CD4-positive, alpha-beta T cell treated with Interleukin-6 at 100 ng/mL for 8 hours (primary cell): ENCODE results near the gene COL13A1.

Experiments
- DNase-seq: peaks from one replicate; pipeline ENCODE4 v3.0.0-alpha.2; 2020; ENCODE audit warnings: mixed read lengths, low spot score

The COL13A1 gene

DNA sequence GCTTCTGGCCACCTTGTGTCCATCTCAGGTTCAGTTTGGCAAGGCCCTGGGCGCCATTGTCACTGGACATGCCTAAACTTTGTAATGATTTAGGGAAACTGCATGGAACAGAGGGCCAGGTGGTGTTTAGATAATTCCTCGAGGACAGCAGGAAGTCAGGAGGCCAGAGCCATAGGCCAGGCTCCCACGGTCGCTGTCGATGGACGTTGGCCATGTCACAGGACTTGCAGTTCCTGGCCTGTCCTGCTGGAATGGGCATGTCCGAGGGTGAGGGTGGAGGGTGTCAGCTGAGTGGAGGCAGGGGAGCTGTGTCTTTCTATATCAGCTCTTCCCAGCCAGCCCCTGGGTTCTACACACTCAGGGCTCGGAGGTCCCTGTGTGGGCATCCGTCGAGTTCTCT, 143.1 kb downstream of the COL13A1 start:
- DNase-seq = no peak

DNA sequence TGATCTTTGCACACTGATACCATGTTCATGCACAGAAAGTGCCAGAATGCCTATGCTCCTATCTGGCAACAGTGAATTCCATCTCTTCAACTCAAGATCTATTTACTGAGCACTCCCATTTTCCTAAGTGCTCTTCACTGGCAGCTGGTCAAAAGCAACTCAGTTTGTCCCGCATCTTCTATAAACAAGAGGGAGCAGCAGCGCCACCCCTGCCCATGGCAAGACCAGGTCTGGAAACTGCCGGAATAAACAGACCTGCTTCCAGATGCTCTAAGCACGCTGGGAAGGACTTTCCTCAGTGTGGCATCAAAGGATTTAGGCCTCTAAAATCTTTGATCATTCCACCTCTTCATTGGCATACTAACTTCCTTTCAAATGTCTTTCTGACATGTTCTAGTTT, 146.6 kb downstream of the COL13A1 start:
- no peak for DNase-seq

DNA sequence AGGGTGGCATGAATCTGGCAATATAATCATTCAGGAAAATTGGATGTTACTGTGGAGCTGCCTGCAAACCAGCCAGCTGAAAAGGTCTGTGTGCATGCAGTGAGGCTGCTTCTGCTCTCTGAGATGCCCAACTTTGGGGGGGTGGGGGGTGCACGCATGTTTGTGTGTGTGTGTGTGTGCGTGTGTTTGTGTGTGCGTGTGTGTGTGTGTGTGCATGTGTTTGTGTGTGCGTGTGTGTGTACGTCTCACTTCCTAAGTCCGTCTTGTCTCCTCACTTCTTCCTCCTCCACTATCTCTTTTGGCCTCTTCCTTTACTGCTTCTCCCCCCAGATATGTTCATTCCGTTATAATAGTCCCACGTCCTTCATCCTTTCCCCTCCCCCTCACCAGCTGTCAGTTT, 148.1 kb downstream of the COL13A1 start:
- DNase-seq = no peak

GRCh38 chr10:69951658-69952057, 150.0 kb downstream of the COL13A1 start:
- DNase-seq = no peak

DNA sequence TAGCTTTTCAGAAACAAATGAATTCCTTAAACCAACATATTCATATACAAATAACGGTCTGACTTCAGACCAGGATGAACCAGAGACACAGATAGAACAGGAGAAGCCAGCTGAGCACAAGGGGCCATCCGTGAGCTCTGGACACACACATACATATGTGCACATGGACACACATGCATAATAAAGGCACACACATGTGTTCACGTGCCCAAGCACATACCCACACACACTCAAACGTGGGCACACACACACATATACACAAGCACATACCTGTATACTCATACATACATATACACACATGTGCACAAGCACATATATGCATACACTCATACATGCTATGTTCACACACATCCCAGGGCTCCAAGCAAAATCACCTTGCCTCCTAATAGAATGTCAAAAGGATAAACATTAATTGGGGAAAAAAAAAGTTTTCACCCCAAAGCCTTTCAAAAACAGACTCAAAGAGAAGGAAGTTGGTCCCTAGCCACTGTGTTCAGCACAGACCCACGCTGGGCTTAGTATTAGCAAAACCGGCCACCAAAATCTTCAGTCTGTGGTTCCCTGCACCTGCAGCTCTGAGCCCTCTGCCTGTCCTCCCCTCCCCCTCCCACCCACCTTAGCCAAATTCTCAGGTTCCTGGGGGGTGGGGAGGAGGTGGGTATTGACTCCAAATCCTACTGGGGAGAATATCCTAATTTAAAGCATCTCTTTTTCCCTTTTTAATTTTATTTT, 150.5 kb downstream of the COL13A1 start:
- DNase-seq = no peak

GRCh38 chr10:69952821-69953221, 151.1 kb downstream of the COL13A1 start:
- no peak for DNase-seq

DNA sequence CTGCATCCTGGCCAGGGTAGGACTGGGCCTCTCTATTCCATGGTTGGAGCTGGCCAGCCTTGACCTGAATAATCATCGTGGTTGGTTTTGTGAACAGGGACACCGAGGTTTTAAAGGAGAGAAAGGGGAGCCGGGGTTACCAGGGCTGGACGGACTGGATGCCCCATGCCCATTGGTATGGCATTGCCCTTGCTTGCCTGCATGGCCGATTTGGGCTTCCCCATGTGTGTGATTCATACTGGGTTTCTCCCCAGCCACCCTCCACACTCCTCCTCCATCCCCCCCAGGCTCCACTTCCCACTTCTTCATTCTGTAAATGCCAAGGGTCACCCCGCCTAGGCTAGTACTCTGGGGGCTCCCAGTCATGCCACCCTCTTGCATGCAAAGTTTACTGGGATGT, 152.1 kb downstream of the COL13A1 start:
- DNase-seq = no peak

- DNase-seq = no peak
These were observed 153.6 kb downstream of the COL13A1 start for GRCh38 chr10:69955211-69955805.

- DNase-seq = no peak
These were observed 154.4 kb downstream of the COL13A1 start for GRCh38 chr10:69955897-69956740.

- DNase-seq = no peak
These were observed 155.1 kb downstream of the COL13A1 start for GRCh38 chr10:69956741-69957230.

DNA sequence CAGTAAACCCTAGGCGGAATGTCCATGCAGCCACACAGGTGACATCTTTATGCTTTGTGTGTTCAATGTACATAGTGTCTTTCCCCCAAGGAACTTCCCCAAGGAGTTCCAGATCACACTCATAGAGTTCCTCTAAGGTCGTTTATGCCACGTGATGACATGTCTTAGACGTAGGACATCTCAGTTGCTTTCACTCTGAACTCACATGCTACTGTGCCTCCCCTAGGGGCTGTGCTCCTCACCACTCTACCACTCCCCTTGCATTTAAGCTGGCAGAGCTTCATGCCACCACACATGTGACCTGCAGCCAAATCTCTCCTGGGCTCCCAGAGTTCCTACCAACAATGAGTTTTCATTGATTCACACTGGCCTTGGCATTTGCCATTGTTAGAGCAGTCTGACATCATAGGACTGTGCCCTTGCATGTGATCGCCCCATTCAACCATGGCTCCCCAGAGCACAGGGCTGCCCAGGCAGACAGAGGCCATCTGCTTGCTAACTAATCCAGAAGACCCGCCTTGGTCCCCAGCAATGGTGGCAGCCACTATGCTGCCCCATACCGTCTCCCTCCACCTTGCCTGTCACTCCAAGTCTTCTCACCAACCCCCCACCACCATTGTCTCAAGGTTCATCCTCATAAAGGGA, 155.7 kb downstream of the COL13A1 start:
- DNase-seq = no peak

DNA sequence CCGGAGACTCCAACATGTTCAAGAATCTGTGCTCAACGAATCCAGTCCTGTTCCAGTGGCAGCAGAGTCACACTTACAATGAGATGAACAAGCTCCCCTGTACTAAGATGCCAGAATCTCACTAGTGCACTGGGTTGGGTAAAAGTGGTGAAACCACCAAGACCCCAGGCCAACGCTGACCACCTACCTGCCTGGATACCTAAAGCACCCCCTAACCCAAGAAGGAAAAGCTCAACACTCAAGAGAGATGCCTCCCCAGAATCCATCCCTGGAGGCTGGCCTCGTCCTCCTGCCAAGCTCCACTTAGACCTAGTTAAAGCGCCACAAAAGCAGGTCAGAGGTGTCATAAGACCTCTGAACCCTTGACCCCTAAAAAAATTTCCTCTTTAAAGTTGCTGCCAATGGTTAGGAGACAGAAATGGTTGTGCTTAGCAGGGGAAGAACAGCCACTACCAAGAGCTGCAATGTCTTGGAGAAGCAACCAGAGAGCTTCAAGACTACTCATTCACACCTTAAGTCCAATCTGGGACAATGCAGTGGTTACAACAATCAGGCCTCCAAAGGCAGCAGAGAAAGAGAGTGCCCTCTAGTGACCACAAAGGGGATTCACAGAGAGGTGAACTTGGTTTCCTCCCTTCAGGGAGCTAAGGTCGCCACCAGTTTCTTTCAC, 156.3 kb downstream of the COL13A1 start:
- DNase-seq = peak; percentile 24

- no peak for DNase-seq
These were observed 156.8 kb downstream of the COL13A1 start for GRCh38 chr10:69958556-69958902.

- DNase-seq = no peak
These were observed 158.2 kb downstream of the COL13A1 start for GRCh38 chr10:69959911-69960310.

- no peak for DNase-seq
These were observed 158.9 kb downstream of the COL13A1 start for GRCh38 chr10:69960606-69960987.

DNA sequence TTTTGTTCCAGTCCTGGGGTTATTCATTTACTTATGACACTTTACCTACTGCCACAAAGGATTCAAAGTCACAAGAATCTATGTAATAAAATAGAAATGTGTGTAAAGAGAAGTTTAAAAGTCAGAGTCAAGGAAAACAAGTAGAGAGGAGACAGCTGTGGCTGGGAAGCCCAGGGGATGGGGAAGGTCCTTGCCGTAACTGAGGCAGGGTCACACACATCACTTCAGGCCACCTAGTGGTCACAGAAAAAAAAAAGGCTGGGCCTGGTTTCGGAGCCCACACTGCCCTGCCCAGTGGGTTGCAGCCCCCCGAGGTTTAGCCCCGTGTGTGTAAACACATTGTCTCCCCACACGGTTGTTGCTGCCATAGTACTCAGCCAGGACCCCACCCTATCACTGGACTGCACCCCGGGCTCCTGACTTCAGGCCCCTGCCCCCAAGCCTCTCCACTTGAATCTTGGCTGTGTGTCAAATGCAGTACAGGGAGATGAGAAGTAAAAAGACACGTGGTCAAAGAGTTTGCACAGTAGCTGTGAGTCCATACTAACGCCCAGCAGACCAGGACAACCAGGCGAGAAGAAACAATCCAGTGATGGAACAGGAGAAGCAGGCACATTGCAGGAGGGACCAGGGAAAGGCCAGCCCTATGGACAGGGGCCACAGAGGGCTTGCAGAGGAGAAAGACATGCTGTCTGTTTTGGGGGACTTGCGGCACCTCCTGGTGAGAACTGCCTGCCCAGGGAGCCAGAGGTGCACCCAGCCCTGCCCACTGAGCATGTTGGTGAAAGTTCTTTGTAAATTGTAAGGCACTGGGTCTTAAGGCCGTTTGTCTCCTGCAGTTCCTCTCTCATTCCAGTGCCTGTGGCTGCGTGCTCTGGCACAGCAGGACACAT, 159.5 kb downstream of the COL13A1 start:
- DNase-seq = no peak

GRCh38 chr10:69961881-69962745, 160.4 kb downstream of the COL13A1 start:
- DNase-seq = no peak

- no peak for DNase-seq
These were observed 161.0 kb downstream of the COL13A1 start for GRCh38 chr10:69962746-69963135.

- DNase-seq = no peak
These were observed 161.6 kb downstream of the COL13A1 start for GRCh38 chr10:69963178-69963834.
